Caco-2 (cell line): Measurements from ENCODE around the gene ABCA10. TPM values are rescaled to one million over a fixed set of nuclear protein-coding genes. Genes with fewer than 3 reads are reported as not detected.

ENCODE experiments used
- BruUV-seq: library from RNA; stranded (reverse); fragments of 400-500 nt; replicated peaks from 2 replicates; lab custom pipeline; 2021; lab: Mats Ljungman, UMichigan
- CTCF ChIA-PET: fragments of 300-600 bp; sonication (Branson Sonifier 250); formaldehyde crosslinking; loops from one replicate; lab custom pipeline; 2022; ENCODE audit warnings: antibody characterized with exemption; lab: Charles Lee
- POLR2A ChIA-PET: fragments of 300-600 bp; sonication (Branson Sonifier 250); formaldehyde crosslinking; loops from one replicate; lab custom pipeline; 2022; ENCODE audit warnings: antibody characterized with exemption; lab: Charles Lee
- DNase-seq, 2 experiments: peaks; one replicate each; pipeline versions ENCODE4 v3.0.0 to v3.0.0-alpha.2; 2020 to 2022
- H3K27me3 ChIP-seq: replicated peaks from 2 replicates; pipeline ENCODE4 v1.6.0; 2011; ENCODE audit warnings: low read length; ENCODE audit not compliant: control insufficient read depth, insufficient read depth
- H3K36me3 ChIP-seq: 2 replicates; pipeline ENCODE4 v1.5.1; 2011; ENCODE audit warnings: low read length; ENCODE audit not compliant: control insufficient read depth, insufficient read depth
- H3K4me1 ChIP-seq: fragments of 250-450 bp; sonication (Bioruptor Pico); 2 replicates; pipeline ENCODE4 v1.5.1; 2020; ENCODE audit warnings: mild to moderate bottlenecking
- H3K4me3 ChIP-seq: 2 replicates; pipeline ENCODE4 v1.5.1; 2011; ENCODE audit warnings: low read depth, mild to moderate bottlenecking, control low read depth, low read length
- H3K9me3 ChIP-seq: fragments of 250-450 bp; sonication (Bioruptor Pico); 2 replicates; pipeline ENCODE4 v1.5.1; 2020; ENCODE audit warnings: mild to moderate bottlenecking, moderate library complexity
- H3K27ac Mint-ChIP-seq: one replicate; pipeline ENCODE4 v1.8.0; 2022; ENCODE audit warnings: mixed read lengths; ENCODE audit not compliant: unreplicated experiment
- H3K27me3 Mint-ChIP-seq: one replicate; pipeline ENCODE4 v1.8.0; 2022; ENCODE audit warnings: mixed read lengths; ENCODE audit not compliant: insufficient read depth, unreplicated experiment
- H3K36me3 Mint-ChIP-seq: one replicate; pipeline ENCODE4 v1.8.0; 2022; ENCODE audit warnings: mild to moderate bottlenecking, mixed read lengths; ENCODE audit not compliant: insufficient read depth, unreplicated experiment
- H3K4me1 Mint-ChIP-seq: one replicate; pipeline ENCODE4 v1.8.0; 2022; ENCODE audit warnings: low read depth, mixed read lengths; ENCODE audit not compliant: unreplicated experiment
- H3K4me3 Mint-ChIP-seq: one replicate; pipeline ENCODE4 v1.8.0; 2022; ENCODE audit warnings: mild to moderate bottlenecking, moderate library complexity, mixed read lengths; ENCODE audit not compliant: unreplicated experiment
- H3K9me3 Mint-ChIP-seq: one replicate; pipeline ENCODE4 v1.8.0; 2022; ENCODE audit warnings: mixed read lengths; ENCODE audit not compliant: unreplicated experiment
- CTCF ChIP-seq, 2 experiments: fragments of 200-600 bp in 1 of 2; IDR thresholded peaks; 1 replicate in 1 of 2; 2 replicates in 1 of 2; pipeline versions ENCODE4 v1.5.1 to v1.8.0; 2011 to 2022; ENCODE audit warnings: antibody characterized with exemption in 1 of 2, control low read depth in 1 of 2, inconsistent platforms in 1 of 2, low read depth in 1 of 2, low read length in 1 of 2, mild to moderate bottlenecking in 1 of 2, moderate library complexity in 1 of 2; ENCODE audit not compliant: insufficient read depth in 1 of 2, severe bottlenecking in 1 of 2, unreplicated experiment in 1 of 2
- intact Hi-C: fragments of 100-400 bp; cut with micrococcal nuclease; formaldehyde crosslinking; loops from one replicate; pipeline ENCODE4 v1.10.0; 2022; ENCODE audit not compliant: unreplicated experiment
- total RNA-seq: library from RNA; stranded (reverse); gene quantifications from 2 replicates; pipeline ENCODE4 v1.2.3, GENCODE V29; 2022

The ABCA10 gene
- total RNA-seq, 1 experiment from 2014 or later: not detected

GRCh38 chr17:69192754-69193153 is 35.9 kb downstream of the ABCA10 start:
- no peak for TF ChIP-seq CTCF (IDR thresholded peaks at IDR 0.05; ENCODE audit: insufficient read depth in 1 of 2, low read depth in 1 of 2, low read length in 1 of 2, severe bottlenecking in 1 of 2, unreplicated experiment in 1 of 2)
- Histone ChIP-seq H3K36me3 (no peaks in the 10 kb centered on the region), H3K9me3 (no peaks in the 10 kb centered on the region), H3K27me3 (no peaks in the 10 kb centered on the region), H3K4me3 (no peak overlapping the region), H3K4me1 (no peaks in the 10 kb centered on the region)
- H3K4me1 Mint-ChIP-seq: no peaks in the 10 kb centered on the region
- intact Hi-C loops: no loop called here
- H3K27me3 Mint-ChIP-seq: no peaks in the 10 kb centered on the region
- no peak overlapping the region for H3K27ac Mint-ChIP-seq
- no peaks in the 10 kb centered on the region for H3K36me3 Mint-ChIP-seq
- ChIA-PET POLR2A (no interaction called here), CTCF (no interaction called here)
- no peak for DNase-seq
- H3K4me3 Mint-ChIP-seq: no peak overlapping the region
- BruUV-seq: no TSS peak
- H3K9me3 Mint-ChIP-seq: peaks cover 8% of the 10 kb centered on the region

DNA sequence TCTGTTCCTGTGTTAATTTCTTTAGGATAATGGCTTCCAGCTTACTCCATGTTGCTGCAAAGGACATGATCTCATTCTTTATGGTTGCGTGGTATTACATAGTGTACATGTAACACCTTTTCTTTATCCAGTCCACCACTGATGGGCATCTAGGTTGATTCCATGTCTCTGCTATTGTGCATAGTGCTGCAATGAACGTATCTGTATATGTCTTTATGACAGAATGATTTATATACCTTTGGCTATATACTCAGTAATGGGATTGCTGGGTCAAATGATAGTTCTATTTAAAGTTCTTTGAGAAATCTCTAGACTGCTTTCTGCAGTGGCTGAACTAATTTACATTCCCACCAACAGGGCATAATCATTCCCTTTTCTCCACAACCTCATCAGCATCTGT is 39.8 kb downstream of the ABCA10 start:
- Histone ChIP-seq H3K36me3 (no peaks in the 10 kb centered on the region), H3K4me3 (no peak overlapping the region), H3K27me3 (no peaks in the 10 kb centered on the region), H3K9me3 (no peaks in the 10 kb centered on the region), H3K4me1 (no peaks in the 10 kb centered on the region)
- Mint-ChIP-seq H3K36me3 (peaks cover 5% of the 10 kb centered on the region), H3K4me1 (no peaks in the 10 kb centered on the region), H3K27me3 (no peaks in the 10 kb centered on the region), H3K4me3 (no peak overlapping the region), H3K9me3 (no peaks in the 10 kb centered on the region), H3K27ac (no peak overlapping the region)
- intact Hi-C loops: no loop called here
- no peak for TF ChIP-seq CTCF (IDR thresholded peaks at IDR 0.05; ENCODE audit: insufficient read depth in 1 of 2, low read depth in 1 of 2, low read length in 1 of 2, severe bottlenecking in 1 of 2, unreplicated experiment in 1 of 2)
- no TSS peak for BruUV-seq
- CTCF ChIA-PET: no interaction called here
- DNase-seq: no peak
- POLR2A ChIA-PET: no interaction called here

DNA sequence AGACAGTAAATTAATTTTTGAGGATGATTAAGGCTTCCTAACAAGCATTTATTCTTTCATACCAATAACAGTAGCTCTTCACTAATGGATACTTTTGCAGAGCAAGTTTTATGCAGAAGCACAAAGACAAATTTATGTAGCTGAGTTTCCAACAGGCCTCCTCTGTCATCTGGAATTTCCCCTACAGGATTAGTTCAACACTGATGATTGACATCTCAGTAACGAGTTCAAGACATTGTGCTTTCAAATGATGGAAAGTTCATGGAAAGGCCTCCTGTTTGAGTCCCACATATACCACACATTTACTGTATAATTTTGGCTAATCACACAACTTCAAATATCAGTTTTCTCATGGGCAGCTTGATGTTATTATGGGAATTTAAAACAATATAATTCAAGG is 40.6 kb downstream of the ABCA10 start:
- Mint-ChIP-seq H3K36me3 (peaks cover 5% of the 10 kb centered on the region), H3K9me3 (no peaks in the 10 kb centered on the region), H3K4me3 (no peak overlapping the region), H3K4me1 (no peaks in the 10 kb centered on the region), H3K27ac (no peak overlapping the region), H3K27me3 (no peaks in the 10 kb centered on the region)
- Histone ChIP-seq H3K36me3 (no peaks in the 10 kb centered on the region), H3K9me3 (no peaks in the 10 kb centered on the region), H3K4me1 (no peaks in the 10 kb centered on the region), H3K27me3 (no peaks in the 10 kb centered on the region), H3K4me3 (no peak overlapping the region)
- no peak for DNase-seq
- ChIA-PET POLR2A (no interaction called here), CTCF (no interaction called here)
- no peak for TF ChIP-seq CTCF (IDR thresholded peaks at IDR 0.05; ENCODE audit: insufficient read depth in 1 of 2, low read depth in 1 of 2, low read length in 1 of 2, severe bottlenecking in 1 of 2, unreplicated experiment in 1 of 2)
- no TSS peak for BruUV-seq
- intact Hi-C loops: no loop called here
